Measurements from ENCODE around the gene NRCAM. TPM values are rescaled to one million over a fixed set of nuclear protein-coding genes. Genes with fewer than 3 reads are reported as not detected.

NRCAM gene
- total RNA-seq, 1 donor from 2014 or later: 9.5 TPM

- Mint-ChIP-seq H3K4me3 (ENCODE audit: unreplicated experiment) (no peak overlapping the region), H3K36me3 (ENCODE audit: low read depth) (peaks cover 3% of the 10 kb centered on the region), H3K4me1 (ENCODE audit: low read depth) (peaks cover 14% of the 10 kb centered on the region), H3K27me3 (ENCODE audit: low read depth) (peaks cover 9% of the 10 kb centered on the region), H3K27ac (ENCODE audit: unreplicated experiment) (no peak overlapping the region), H3K9me3 (ENCODE audit: low read depth) (no peaks in the 10 kb centered on the region)
- DNase-seq (ENCODE audit: low spot score): no peak
- TF ChIP-seq CTCF (IDR thresholded peaks at IDR 0.05): no peak
Measured at GRCh38 chr7:108285003-108285368, 171.2 kb downstream of the NRCAM start.

- Mint-ChIP-seq H3K9me3 (ENCODE audit: low read depth) (no peaks in the 10 kb centered on the region), H3K27me3 (ENCODE audit: low read depth) (peaks cover 9% of the 10 kb centered on the region), H3K4me1 (ENCODE audit: low read depth) (peaks cover 13% of the 10 kb centered on the region), H3K27ac (ENCODE audit: unreplicated experiment) (no peak overlapping the region), H3K4me3 (ENCODE audit: unreplicated experiment) (no peak overlapping the region), H3K36me3 (ENCODE audit: low read depth) (peaks cover 3% of the 10 kb centered on the region)
- no peak for DNase-seq (ENCODE audit: low spot score)
- TF ChIP-seq CTCF (IDR thresholded peaks at IDR 0.05): no peak
Measured at GRCh38 chr7:108284349-108285002, 171.8 kb downstream of the NRCAM start.

- Mint-ChIP-seq H3K36me3 (ENCODE audit: low read depth) (peaks cover 3% of the 10 kb centered on the region), H3K27me3 (ENCODE audit: low read depth) (peaks cover 5% of the 10 kb centered on the region), H3K9me3 (ENCODE audit: low read depth) (no peaks in the 10 kb centered on the region), H3K27ac (ENCODE audit: unreplicated experiment) (no peak overlapping the region), H3K4me1 (ENCODE audit: low read depth) (peaks cover 13% of the 10 kb centered on the region), H3K4me3 (ENCODE audit: unreplicated experiment) (no peak overlapping the region)
- TF ChIP-seq CTCF (IDR thresholded peaks at IDR 0.05): no peak
- DNase-seq (ENCODE audit: low spot score): no peak
Measured at GRCh38 chr7:108283252-108283651, 173.0 kb downstream of the NRCAM start.

GRCh38 chr7:108282427-108282996 is 173.7 kb downstream of the NRCAM start:
- no peak for DNase-seq (ENCODE audit: low spot score)
- peaks cover 3% of the 10 kb centered on the region for H3K36me3 Mint-ChIP-seq (ENCODE audit: low read depth)
- H3K27ac Mint-ChIP-seq (ENCODE audit: unreplicated experiment): no peak overlapping the region
- H3K4me3 Mint-ChIP-seq (ENCODE audit: unreplicated experiment): no peak overlapping the region
- TF ChIP-seq CTCF (IDR thresholded peaks at IDR 0.05): no peak
- peaks cover 5% of the 10 kb centered on the region for H3K27me3 Mint-ChIP-seq (ENCODE audit: low read depth)
- no peaks in the 10 kb centered on the region for H3K9me3 Mint-ChIP-seq (ENCODE audit: low read depth)
- peaks cover 13% of the 10 kb centered on the region for H3K4me1 Mint-ChIP-seq (ENCODE audit: low read depth)

- Mint-ChIP-seq H3K27me3 (ENCODE audit: low read depth) (peaks cover 3% of the 10 kb centered on the region), H3K36me3 (ENCODE audit: low read depth) (peaks cover 4% of the 10 kb centered on the region), H3K9me3 (ENCODE audit: low read depth) (peaks cover 12% of the 10 kb centered on the region), H3K4me3 (ENCODE audit: unreplicated experiment) (no peak overlapping the region), H3K4me1 (ENCODE audit: low read depth) (peaks cover 11% of the 10 kb centered on the region), H3K27ac (ENCODE audit: unreplicated experiment) (no peak overlapping the region)
- TF ChIP-seq CTCF (IDR thresholded peaks at IDR 0.05): no peak
- DNase-seq (ENCODE audit: low spot score): no peak
Measured at GRCh38 chr7:108280136-108280535, 176.1 kb downstream of the NRCAM start.
